Thyroid gland (tissue), 4 donors: Measurements from ENCODE around the gene HIP1. TPM values are rescaled to one million over a fixed set of nuclear protein-coding genes. Genes with fewer than 3 reads are reported as not detected.

Experiments
- DNase-seq, 2 donors: peaks; one replicate each; pipeline ENCODE4 v3.0.0-alpha.2; 2019
- H3K27ac ChIP-seq, 3 donors: fragments of 200-600 bp; sonication (generic); 1 replicate in 2 of 3; 2 replicates in 1 of 3; pipeline ENCODE4 v1.5.1; 2016 to 2019; ENCODE audit warnings: mild to moderate bottlenecking in 1 of 3, moderate library complexity in 1 of 3
- H3K27me3 ChIP-seq: fragments of 200-600 bp; sonication (generic); one replicate; pipeline ENCODE4 v1.5.1; 2019
- H3K36me3 ChIP-seq, 2 donors: fragments of 200-600 bp; sonication (generic); one replicate each; pipeline ENCODE4 v1.5.1; 2016 to 2019
- H3K4me1 ChIP-seq, 2 donors: fragments of 200-600 bp; sonication (generic); one replicate each; pipeline ENCODE4 v1.5.1; 2017 to 2019
- H3K4me3 ChIP-seq, 3 donors: fragments of 200-600 bp; sonication (generic); replicated peaks in 1 of 3; 1 replicate in 2 of 3; 2 replicates in 1 of 3; pipeline ENCODE4 v1.5.1; 2016; ENCODE audit warnings: mild to moderate bottlenecking in 1 of 3
- H3K9me3 ChIP-seq: fragments of 200-600 bp; sonication (generic); one replicate; pipeline ENCODE4 v1.5.1; 2017
- POLR2A ChIP-seq, 2 donors: fragments of 450-650 bp; IDR thresholded peaks; one replicate each; pipeline ENCODE4 v1.6.1; 2017; ENCODE audit warnings: antibody characterized with exemption in 2 of 2, mild to moderate bottlenecking in 2 of 2, moderate library complexity in 1 of 2
- WGBS, 2 donors: methylation state at CpG; one replicate each; pipeline ENCODE4 v1.1.5; 2017; 5-methylcytosine and 5-hydroxymethylcytosine counted together
- intact Hi-C: fragments of 100-400 bp; cut with DNase I; formaldehyde crosslinking; loops from one replicate; pipeline ENCODE4 v1.15.1; 2023
- total RNA-seq, 4 donors: library from RNA; depleted of rRNA; stranded (reverse); fragments of >200 nt; gene quantifications; one replicate each; pipeline ENCODE4 v1.2.3, GENCODE V29; 2016
- TF ChIP-seq, protein P1 (sequence below), 6 experiments: fragments of 200-600 bp in 3 of 6; fragments of 450-650 bp in 3 of 6; sonication (generic) in 3 of 6; IDR thresholded peaks; one replicate each; pipeline ENCODE4 v1.5.1; 2016 to 2019; ENCODE audit warnings: antibody characterized with exemption in 6 of 6, mild to moderate bottlenecking in 2 of 6, inconsistent platforms in 1 of 6, moderate library complexity in 1 of 6

Gene HIP1
- total RNA-seq, 4 donors from 2014 or later, result 25.4 to 39.6 (median 28.1) TPM

DNA sequence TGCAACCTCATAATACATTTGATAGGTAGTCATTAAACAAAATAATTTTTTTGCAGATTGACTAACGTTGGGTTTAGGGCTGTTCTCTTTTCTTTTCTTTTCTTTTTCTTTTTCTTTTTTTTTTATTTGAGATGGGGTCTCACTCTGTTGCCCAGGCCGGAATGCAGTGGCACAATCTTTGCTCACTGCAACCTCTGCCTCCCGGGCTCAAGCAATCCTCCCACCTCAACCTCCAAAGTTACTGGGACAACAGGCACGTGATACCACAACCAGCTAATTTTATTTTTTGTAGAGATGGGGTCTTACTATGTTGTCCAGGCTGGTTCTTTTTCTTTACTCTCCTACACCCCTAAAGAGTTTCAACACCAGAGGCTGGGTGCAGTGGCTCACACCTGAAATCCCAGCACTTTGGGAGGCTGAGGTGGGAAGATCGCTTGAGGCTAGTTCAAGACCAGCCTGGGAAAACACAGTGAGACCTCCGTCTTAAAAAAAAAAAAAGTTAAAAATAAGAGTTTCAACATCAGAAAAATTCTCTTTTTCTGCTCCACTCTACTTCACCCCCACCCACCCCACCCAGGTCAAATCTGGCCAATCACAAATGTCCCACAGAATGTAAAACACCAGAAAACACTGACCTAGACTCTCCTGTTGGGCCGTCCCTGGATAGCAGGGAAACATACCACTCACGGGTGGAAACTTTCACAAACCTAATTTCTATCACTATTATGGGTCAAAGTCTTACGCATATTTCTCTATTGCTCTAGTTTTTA is 3.0 kb downstream of the HIP1 start:
- WGBS, 2 donors, result 96% methylated on average over 9 of the region's 9 CpGs
- Histone ChIP-seq H3K27me3 (no peaks in the 10 kb centered on the region), H3K4me1 (peaks cover 0 to 18% of the 10 kb centered on the region in 2 donors), H3K27ac (no peak overlapping the region), H3K4me3 (no peak overlapping the region), H3K9me3 (no peaks in the 10 kb centered on the region), H3K36me3 (no peaks in the 10 kb centered on the region)
- DNase-seq, result no peak
- TF ChIP-seq, protein P1, sequence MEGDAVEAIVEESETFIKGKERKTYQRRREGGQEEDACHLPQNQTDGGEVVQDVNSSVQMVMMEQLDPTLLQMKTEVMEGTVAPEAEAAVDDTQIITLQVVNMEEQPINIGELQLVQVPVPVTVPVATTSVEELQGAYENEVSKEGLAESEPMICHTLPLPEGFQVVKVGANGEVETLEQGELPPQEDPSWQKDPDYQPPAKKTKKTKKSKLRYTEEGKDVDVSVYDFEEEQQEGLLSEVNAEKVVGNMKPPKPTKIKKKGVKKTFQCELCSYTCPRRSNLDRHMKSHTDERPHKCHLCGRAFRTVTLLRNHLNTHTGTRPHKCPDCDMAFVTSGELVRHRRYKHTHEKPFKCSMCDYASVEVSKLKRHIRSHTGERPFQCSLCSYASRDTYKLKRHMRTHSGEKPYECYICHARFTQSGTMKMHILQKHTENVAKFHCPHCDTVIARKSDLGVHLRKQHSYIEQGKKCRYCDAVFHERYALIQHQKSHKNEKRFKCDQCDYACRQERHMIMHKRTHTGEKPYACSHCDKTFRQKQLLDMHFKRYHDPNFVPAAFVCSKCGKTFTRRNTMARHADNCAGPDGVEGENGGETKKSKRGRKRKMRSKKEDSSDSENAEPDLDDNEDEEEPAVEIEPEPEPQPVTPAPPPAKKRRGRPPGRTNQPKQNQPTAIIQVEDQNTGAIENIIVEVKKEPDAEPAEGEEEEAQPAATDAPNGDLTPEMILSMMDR (IDR thresholded peaks at IDR 0.05), result no peak
- no peak for TF ChIP-seq POLR2A (IDR thresholded peaks at IDR 0.05)
- intact Hi-C loops, result no loop called here

DNA sequence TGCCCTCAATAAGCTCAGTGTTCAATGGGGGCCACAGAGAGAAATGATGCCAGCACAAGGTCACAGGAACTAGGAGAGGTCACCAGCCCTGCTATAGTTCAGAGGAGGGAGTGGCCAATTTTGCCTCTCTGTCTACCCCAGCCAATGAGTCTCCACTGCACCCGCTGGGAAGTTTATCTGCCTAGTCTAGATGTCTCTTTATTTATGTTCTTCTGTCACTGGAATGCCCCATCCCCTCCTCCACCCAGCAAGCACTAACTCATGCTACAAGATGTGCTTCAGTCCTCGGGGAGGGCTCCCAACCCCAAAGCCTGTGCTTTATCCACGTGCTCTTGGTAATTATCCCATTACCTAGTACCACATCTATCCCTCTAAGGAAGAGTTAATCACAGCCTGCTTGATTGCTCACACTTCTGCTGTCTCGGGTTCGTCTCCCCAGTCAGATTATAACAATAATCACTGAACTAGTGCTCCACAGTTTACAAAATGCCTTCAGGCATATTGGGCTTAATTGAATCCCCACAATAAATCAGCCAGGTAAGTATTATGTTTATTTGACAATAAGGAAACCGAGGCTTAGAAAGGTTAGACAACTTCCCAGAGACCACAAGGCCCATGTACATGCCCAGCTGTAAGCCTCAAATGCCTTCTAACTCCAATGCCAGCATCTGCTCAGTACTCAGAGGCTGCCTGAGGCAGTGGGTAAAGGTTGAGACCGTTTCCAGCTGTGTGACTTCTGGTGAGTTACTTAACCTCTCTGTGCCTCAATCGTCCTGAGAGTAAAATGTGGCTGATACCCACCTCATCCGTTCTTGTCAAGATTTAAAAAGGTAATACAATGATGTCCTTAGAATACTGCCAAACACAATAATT is 3.9 kb downstream of the HIP1 start:
- H3K4me1 ChIP-seq, result peaks cover 0 to 18% of the 10 kb centered on the region in 2 donors
- no peak overlapping the region for H3K27ac ChIP-seq
- no peaks in the 10 kb centered on the region for H3K36me3 ChIP-seq
- intact Hi-C loops, result no loop called here
- TF ChIP-seq, protein P1 (IDR thresholded peaks at IDR 0.05), result no peak
- TF ChIP-seq POLR2A (IDR thresholded peaks at IDR 0.05), result no peak
- 81 to 89% methylated on average over 9 of the region's 9 CpGs for WGBS, 2 donors
- DNase-seq, result no peak
- no peaks in the 10 kb centered on the region for H3K9me3 ChIP-seq
- no peak overlapping the region for H3K4me3 ChIP-seq
- H3K27me3 ChIP-seq, result no peaks in the 10 kb centered on the region

DNA sequence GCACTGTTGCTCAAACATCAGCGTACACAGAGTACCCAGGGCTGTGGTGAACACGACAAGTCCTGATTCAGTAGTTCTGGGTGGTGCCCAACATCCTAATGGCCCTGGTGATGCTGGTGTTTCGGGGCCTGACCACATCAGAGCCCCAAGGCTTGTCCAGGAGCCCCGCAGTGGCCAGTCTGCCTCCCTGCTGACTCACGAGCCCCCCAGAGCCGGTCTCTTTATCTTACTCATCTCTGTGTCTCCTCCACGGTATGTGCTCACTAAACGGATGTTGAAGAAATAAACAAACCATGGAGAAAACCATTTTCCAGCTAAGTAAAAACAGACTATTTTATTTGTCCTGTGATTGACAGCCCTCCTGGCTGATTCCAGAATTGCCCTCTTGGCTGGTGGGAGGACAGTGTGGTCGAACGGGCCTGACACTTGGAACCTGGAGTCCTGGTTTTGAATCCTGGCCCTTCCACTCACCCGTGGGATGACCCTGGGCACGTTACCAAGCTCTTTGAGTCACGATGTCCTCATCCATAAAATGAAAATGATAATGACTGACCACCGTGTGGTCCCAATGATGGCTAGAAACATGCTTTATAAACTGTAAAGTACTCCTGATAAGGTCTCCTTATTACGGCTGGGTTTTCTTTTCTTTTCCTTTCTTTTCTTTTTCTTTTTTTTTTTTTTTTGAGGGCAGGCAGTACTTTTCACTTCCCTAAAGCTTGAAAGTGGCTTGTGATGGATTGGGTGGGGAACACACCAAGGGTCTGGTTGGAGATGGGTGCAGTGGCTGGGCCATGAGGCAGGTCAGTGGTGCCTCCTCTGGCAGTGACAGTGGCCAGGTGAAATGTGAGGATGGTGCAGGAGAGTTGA is 5.7 kb downstream of the HIP1 start:
- no peak overlapping the region for H3K4me3 ChIP-seq
- no peaks in the 10 kb centered on the region for H3K36me3 ChIP-seq
- no peak for TF ChIP-seq POLR2A (IDR thresholded peaks at IDR 0.05)
- TF ChIP-seq, protein P1 (IDR thresholded peaks at IDR 0.05), result no peak
- WGBS, 2 donors, result 64 to 66% methylated on average over 15 of the region's 15 CpGs
- H3K4me1 ChIP-seq, result peaks cover 8 to 24% of the 10 kb centered on the region in 2 donors
- intact Hi-C loops, result no loop called here
- no peaks in the 10 kb centered on the region for H3K27me3 ChIP-seq
- H3K27ac ChIP-seq, result peak overlapping the region in 2 of 3 donors; percentile 49 to 75
- no peaks in the 10 kb centered on the region for H3K9me3 ChIP-seq
- no peak for DNase-seq

DNA sequence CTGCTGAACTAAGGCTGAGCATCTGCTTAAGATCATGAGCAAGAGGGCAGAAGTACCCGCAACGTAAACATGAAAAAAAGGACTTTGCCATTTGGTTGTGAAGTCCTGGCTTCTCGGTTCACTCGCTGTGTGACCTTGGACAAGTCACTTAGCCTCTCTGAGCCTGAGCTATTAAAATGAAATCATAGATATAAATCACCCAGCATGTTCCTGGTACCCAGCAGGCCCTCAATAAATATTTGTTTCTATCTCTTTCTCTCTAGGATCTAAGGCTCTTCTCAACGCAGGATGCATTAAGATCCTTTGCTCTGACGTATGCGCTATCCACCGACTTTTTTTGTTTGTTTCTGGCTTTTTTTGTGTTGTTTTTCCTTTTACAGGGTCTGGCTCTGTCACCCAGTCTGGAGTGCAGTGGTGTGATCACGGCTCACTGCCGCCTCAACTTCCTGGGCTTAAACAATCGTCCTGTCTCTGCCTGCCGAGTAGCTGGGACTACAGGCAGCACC is 6.7 kb downstream of the HIP1 start:
- no peaks in the 10 kb centered on the region for H3K27me3 ChIP-seq
- H3K4me1 ChIP-seq, result peaks cover 10 to 20% of the 10 kb centered on the region in 2 donors
- H3K4me3 ChIP-seq, result no peak overlapping the region
- intact Hi-C loops, result no loop called here
- no peak for DNase-seq
- WGBS, 2 donors, result 89% methylated on average over 12 of the region's 12 CpGs
- no peaks in the 10 kb centered on the region for H3K9me3 ChIP-seq
- H3K27ac ChIP-seq, result peak overlapping the region in 2 of 3 donors; percentile 49 to 75
- H3K36me3 ChIP-seq, result no peaks in the 10 kb centered on the region
- no peak for TF ChIP-seq POLR2A (IDR thresholded peaks at IDR 0.05)
- TF ChIP-seq, protein P1 (IDR thresholded peaks at IDR 0.05), result no peak
